CD4-positive, alpha-beta T cell treated with Interleukin-1 beta for 1 hour (primary cell): ENCODE results near the gene MAGED1.
A peak's percentile ranks its signal among the peaks of the same experiment; 100 is the strongest.

Source experiments
- DNase-seq, 2 donors: peaks; one replicate each; pipeline ENCODE4 v3.0.0-alpha.2; 2020 to 2022

Gene MAGED1, protein sequence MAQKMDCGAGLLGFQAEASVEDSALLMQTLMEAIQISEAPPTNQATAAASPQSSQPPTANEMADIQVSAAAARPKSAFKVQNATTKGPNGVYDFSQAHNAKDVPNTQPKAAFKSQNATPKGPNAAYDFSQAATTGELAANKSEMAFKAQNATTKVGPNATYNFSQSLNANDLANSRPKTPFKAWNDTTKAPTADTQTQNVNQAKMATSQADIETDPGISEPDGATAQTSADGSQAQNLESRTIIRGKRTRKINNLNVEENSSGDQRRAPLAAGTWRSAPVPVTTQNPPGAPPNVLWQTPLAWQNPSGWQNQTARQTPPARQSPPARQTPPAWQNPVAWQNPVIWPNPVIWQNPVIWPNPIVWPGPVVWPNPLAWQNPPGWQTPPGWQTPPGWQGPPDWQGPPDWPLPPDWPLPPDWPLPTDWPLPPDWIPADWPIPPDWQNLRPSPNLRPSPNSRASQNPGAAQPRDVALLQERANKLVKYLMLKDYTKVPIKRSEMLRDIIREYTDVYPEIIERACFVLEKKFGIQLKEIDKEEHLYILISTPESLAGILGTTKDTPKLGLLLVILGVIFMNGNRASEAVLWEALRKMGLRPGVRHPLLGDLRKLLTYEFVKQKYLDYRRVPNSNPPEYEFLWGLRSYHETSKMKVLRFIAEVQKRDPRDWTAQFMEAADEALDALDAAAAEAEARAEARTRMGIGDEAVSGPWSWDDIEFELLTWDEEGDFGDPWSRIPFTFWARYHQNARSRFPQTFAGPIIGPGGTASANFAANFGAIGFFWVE

DNA sequence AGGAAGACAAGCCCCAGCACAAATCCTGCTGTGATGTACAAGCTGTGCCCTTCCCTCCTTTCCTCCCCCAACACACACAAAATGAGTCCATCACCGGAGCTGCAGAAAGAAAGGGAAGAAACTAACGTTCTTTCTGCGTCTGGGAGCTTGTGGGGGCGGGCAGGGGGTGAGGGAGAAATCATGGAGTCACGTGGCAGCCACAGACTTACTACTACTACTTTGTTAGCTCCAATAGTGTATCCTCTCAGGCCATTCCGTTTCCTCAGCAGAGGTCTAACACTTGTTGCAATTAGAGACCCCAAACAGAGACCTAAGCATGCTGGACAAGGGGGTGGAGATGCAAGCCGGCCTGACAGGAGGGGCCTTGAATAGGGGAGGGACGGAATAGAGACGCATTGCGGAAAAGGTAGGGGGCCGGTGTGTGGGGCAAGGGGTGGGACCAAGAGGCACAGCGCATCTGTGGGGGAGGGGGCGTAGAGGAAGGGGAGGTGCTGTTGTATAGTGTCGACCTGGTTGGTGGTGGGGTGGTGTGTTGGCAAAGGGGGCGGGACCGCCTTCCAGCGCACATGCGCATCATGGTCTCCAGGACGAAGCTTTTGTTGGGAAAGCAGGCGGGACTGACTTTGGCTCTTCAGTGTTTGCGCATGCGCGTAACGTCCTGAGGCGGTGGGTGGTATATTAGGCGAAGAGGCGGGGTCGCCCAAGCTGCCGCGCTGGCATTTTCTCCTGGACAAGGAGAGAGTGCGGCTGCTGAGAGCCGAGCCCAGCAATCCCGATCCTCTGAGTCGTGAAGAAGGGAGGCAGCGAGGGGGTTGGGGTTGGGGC is at the start of gene MAGED1:
MAGED1 (plus strand) TSS at position 703 of the 825 bp plus-strand sequence. CDS start 682 bp downstream, outside the sequence.
- DNase-seq = peak; percentile 82 to 88

DNA sequence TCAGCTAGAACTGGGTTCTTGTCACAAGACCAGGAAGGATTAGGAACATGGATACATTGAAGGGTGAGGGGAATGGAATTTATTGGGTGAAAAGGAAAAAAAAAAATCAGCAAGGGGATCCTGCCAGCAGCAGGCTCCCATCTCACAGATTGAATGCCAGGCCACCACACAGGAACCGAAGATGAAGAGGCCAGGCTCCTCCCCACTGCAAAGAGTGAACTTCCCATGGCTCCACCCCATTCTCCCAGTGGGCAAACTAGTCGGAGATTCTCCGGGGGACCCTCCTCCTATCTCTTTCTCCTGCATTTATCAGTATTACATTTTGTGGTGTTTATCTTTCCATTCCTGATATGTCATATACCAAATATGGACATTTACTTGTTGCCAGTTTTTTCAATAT is 46.0 kb upstream of the MAGED1 start:
- no peak for DNase-seq

DNA sequence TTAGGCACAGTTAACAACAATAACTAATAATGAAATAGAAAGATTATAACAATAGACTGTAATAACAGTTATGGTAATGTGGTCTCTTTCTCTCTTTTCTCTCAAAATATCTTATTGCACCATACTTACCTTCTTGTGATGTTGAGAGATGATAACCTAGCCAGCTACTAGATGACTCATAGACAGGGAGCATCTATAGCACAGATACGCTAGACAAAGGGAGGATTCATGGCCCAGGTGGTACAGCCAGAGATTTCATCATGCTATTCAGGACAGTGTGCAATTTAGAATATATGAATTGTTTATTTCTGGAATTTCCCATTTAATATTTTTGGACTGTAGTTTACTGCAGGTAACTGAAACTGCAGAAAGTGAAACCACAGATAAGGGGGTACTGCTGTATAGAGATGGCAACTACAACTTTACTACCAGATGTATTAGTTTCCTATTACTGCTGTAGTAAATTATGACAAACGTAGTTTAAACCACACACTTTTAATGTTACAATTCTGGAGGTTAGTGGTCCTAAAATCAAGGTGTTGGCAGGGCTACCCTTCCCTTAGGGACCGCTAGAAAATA is 41.8 kb upstream of the MAGED1 start:
- no peak for DNase-seq

DNA sequence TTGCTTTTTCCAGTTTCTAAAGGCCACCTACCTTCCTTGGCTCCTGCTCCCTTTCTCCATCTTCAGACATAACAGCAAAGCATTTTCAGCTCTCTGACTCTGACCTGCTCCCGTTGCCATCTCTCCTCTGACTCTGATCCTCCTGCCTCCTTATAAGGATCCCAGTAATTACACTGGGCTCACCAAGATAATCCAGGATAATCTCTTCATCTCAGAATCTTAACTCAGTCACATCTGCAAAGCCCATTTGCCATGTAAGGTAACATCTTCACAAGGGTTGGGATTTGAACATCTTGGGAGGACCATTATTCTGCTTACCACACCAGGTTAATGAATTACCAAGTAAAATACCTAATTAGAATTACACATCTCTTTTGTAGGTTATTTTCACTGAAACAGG is 41.3 kb upstream of the MAGED1 start:
- no peak for DNase-seq

DNA sequence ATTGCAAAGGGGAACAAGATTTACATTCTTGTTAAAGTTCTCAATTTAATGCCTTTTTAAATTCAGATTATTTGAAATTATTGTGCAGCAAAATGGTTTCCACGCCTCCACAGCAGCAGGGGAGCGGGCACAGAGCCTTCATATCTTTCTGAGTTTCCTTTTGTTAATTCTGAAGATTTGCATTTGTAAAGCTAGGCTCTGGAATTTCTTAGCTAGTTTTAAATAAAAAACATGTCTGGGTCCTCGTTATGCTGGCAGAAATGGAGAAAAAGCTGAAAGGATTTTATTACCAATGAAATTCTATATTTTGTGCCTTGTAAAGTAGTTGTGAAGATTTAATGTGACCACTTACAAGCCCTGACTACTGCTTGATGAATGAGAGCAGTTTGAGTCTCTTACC is 40.8 kb upstream of the MAGED1 start:
- no peak for DNase-seq

DNA sequence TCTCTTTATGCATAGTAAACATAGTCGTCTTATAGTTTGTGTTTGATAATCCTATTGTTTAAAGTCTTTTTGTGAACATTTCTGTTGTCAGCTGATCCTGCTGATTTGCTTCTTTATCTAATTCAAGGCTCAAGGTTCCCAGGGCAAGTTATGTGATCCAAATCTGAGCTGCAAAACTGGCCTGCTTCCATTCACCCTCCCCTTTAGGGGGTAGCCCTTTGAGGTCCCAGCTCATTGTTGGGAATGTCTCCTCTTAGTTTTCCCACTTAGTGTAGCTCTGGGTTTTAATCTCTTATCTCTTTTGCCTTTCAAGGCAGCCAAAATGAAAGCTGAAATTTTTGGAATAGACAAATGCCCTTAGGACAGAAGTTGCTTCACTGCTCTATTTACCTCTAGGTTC is 40.2 kb upstream of the MAGED1 start:
- DNase-seq = no peak

DNA sequence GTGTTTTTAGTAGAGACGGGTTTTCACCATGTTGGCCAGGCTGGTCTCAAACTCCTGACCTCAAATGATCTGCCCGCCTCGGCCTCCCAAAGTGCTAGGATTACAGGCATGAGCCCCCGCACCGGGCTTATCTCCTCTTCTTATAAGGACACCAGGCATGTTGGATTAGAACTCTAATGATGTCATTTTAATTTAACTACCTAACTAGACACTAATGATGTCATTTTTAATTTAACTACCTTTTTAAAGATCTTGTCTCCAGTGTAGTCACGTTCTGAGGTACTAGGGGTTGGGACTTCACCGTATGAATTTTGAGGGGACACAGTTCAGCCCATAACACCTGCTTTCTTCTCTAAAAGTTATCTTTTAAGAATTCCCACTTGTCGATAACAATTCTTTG is 37.7 kb upstream of the MAGED1 start:
- DNase-seq = no peak

DNA sequence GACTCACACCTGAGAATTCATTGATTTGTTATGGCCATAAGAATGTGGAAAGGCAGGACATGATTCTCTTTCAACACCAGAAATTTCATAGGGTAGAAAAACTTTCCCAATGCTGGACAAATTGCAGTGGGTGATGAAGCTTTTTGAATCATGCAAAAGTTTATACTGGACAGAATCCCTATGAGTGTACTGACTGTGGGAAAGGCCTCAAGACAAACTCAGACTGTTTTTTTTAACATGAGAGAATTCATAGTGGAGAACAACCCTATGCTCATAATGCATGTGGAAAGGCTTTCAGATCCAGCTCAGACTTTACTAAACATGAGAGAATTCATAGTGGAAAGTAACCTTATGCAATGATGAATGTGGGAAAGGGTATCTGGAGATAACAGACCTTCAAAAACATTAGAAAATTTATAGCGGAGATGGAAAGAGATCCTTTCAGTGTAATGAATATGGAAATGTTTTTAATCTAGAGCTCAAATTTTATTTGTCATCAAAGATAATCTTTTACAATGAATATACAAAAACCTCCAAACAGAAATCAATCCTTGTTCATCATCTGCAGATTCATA is 36.2 kb upstream of the MAGED1 start:
- no peak for DNase-seq

DNA sequence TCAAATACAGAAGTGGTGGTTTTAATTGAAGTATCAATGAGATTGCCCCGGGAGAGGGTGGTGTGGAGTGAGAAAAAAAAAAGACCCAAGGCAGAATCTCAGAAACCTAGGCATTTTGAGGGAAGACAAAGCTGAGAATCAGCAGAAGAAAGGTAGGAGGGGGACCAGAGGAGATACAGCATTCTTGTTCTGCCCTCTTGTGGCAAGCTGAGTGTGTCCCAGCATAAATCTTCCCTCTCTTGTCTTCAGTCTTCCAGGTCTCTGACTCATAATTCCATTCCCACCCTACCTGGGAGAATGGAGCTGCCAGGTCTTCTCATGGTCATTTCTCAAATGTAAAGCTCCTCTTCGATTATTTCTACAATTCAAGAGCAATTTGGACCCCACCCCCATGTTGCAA is 32.7 kb upstream of the MAGED1 start:
- peak in 1 of 2 donors; percentile 1 for DNase-seq

DNA sequence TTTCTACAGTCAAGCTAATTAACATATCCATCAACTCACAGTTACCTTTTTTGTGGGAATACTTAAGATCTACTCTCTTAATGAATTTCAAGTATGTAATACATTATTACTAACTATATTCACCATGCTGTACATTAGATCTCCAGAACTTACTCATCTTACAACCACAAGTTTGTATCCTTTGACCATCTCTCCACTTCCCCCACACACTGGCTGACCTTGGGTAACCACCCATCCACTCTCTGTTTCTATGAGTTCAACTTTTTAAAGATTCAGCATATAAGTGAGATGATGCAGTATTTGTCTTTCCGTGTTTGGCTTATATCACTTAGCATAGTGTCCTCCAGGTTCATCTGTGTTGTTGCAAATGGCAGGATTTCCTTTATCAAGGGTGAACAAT is 30.5 kb upstream of the MAGED1 start:
- DNase-seq = no peak

DNA sequence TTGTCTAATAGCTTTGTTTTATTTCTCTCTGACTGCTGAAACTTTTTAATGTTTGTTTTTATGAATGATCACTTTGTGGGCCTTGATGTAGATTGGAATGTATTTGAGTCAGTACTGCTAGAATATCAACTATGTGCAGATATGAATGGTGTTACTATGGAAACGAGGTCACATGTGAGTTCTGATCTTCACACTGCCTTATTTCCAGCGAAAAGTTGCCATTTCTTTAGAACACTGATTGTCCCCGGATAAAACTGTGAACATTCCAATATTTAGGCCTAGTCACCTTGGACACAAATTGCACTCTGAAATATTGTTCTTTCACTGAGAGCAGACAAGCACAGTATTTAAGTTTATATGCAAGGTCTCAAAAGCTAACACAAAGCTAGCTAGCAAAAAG is 27.2 kb upstream of the MAGED1 start:
- no peak for DNase-seq

DNA sequence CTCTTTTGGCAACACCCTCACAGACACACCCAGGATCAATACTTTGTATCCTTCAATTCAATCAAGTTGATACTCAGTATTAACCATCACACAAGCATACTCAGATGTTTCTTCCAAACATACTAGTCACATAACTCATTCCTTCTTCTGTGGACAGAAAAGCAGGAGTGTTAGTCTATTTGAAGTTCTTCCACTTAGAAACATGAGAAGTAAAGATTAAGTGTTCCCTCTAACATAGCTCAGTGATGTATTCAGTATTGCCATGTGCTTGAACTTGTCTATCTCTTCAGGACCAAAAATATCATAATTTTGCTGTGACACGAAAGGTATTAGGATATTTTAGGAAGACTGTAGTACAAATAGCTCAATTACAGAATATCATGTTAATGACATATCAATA is 25.8 kb upstream of the MAGED1 start:
- DNase-seq = no peak

DNA sequence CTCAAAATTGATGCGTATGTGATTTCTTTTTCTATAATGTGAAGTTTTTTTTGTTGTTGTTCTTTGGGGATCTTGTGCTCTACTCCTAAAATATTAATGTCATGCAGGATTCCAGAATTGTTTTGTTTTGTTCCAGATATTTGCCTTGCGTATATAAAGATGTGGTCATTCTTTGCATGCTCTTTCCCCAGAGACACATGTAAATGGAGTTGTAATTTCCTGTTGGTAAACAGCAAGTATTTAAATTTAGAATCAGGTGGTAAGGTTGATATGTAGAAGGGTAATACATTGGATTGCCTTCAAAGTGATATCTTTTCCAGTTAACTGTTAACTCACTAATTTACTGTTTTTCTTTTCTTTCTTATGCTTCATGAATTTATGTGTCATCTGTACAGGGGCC is 23.1 kb upstream of the MAGED1 start:
- DNase-seq = no peak

DNA sequence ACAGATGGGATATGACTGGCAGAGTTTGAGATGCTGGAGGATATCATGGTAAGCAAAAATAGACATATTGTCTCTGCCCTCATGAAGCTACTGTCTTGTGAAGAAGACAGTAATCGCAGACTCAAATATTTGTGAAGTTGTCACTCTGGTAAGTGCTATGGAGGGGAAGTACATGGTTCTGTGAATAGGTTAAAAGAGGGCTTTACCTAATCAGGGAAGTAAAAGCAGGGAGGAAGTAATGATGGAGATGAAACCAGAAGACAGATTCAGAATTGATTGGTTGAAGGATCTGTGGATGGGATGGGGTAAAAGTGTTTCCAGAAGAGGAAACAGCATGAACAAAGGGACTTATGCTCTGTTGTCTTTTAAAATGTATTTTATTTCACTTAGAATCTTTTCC is 19.3 kb upstream of the MAGED1 start:
- DNase-seq = no peak

DNA sequence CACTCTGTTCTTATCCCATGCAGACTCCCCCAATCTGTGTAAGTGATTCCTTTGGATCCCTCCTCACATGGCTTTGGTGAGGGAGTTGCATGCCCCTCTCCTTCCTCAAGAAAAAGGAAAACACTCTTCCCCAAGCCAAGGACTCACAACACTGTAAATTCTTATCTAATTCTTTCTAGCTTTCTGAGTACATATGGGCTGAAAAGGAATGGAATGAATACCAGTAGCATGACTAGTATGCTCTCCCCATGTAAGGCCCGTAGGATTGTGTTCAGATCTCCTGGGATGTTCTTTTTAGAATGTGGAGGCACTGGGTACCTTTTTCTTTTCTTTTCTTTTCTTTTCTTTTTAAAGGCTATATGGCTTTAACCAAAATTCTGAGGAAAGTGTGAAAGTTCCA is 17.0 kb upstream of the MAGED1 start:
- no peak for DNase-seq

DNA sequence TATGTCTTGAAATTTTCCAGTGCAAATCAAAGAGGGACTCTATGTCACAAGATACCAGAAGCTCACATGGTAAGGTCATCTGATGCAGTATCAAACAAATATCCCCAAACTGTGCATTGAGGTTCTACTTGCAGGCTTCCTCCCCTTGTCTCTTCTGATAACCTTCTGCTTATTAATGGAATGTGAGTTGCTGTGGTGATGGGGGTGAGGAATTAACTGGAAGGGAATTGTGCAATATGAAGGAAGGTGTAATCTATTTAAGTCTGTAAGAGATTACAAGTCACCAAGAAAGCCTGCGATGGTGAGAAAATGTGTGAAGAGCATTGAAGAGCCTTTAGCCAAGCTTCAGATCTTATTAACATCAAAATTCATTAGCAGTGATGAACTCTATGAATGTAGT is 15.4 kb upstream of the MAGED1 start:
- no peak for DNase-seq

DNA sequence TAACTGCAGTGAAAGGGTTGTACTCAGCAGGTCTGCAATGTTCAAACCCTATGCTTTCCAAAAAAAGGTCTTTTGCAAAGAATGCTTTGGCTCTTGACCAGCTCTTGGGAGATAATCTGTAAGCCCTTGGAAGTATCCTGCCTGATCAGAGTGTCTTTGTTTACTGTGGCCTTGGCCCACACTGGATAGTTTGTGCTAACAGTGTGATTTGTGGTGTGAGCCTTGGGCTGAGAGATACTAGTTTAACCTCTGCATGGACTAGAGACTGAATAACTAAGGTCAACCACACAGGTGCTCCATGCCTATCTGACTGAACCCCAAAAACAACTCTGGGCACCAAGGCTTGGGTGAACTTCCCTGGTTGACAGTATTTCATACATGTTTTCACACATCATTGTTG is 3.6 kb upstream of the MAGED1 start:
- no peak for DNase-seq

DNA sequence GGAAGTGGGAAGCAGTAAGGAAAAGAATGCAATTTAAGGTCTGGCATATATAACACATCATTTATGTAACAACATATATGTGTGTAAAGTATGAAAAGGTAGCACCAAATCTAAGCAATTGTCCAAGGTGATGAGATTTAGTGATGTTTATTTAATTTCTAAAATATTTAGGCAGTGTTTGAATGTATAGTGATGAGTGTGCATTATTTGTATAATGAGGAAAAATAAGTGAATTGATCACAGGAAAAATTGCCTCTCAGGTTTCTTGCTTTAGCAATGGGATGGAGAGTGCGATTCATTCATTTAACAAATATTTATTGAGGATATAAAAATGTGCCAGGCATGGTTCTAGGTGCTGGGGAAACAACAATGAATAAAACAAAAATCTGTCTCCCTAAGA is 2.2 kb upstream of the MAGED1 start:
- DNase-seq = no peak

DNA sequence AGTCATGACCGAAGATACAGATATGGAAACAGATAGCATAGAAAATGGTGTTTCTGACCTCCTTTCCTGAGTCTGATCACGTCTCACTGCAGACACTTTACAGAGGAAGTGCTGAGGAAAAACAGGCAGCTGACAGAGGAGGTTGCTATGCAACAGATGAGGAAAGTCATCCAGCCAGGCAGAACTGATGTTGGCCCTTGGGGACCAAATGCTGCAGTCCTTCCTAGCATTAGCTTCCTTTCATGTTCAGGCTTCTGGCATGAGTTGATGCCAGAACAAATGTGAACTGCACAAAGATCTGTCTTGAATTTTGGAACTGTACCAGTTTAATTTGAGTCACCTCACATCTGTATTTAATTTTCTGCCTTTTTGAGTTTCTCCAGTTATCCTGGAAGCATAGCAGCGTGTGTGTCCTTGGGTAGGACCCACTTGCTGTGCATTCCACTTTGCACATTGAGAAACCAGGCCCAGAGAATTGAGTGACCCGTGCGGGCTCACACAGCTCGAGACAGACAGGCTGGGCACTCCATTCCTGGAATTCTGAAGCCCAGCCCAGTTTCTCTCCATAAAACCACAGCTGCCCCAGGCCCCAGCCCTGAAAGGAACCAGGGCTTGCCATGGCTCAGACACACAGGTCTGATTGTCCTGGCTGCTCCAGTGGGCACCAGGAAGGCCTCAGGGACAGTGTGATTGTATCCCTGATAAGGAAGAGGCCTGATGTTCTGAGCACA is 1.4 kb upstream of the MAGED1 start:
- no peak for DNase-seq

DNA sequence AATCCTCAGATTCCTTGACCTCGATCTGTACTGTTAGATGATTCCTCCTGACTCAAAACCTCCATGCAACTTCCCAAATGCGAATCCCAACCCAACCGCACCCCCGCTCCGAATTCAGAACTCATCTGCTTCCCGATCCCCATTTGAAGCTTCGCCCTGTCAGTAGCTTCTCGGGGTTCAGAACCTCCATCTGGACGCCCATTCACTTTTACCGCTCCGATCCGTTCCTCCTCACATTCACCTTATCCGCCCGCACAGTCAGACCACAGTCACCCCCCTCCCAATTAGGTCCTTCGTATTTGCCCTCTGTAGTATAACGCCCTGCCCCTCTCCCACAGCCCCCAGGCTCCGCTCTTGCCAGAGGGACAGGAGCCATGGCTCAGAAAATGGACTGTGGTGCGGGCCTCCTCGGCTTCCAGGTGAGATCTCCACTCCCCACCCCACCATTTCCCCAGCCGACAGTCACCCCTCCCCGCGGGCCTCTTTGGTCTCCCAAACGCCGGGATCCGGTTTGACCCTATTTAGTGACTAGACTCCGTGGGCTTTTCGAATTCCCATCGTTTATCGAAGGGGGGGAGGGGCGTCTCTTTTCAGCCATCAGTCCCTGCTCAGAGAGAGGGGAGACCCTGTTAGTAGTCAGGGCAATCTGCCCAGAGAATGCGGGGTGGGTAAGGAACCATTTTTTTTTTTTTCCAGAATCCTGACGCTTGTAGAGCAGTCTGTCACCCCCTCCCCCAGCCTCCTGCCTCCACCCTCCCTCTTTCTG is 691 bp downstream of the MAGED1 start:
- no peak for DNase-seq

DNA sequence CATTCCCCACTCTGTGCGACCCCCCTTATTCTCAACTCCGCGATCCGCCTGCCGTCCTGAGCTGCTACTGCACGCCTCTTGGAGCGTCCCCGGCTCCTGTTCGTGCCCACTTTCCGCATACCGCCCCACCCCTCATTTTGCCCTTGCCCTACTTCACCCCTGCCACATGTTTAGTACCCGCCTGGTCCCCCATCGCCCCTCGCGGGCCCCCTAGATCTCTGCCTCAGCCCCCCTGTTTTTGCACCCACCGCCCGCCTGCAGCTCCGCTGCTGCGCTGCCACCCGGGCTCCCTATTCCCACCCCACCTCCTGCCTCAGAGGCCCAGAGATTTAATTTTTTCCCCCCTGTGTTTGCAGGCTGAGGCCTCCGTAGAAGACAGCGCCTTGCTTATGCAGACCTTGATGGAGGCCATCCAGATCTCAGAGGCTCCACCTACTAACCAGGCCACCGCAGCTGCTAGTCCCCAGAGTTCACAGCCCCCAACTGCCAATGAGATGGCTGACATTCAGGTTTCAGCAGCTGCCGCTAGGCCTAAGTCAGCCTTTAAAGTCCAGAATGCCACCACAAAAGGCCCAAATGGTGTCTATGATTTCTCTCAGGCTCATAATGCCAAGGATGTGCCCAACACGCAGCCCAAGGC is 1.4 kb downstream of the MAGED1 start:
- DNase-seq = peak in 1 of 2 donors; percentile 15
